Measurements from ENCODE around the gene BATF3.

GRCh38 chr1:212640223-212640878 lies 59.3 kb downstream of the BATF3 start:
- TF ChIP-seq EZH2 (IDR thresholded peaks at IDR 0.05; ENCODE audit: insufficient read depth, poor library complexity, severe bottlenecking) (no peak), EZH2phosphoT487 (IDR thresholded peaks at IDR 0.05; ENCODE audit: insufficient read depth, low read depth) (no peak)
